DOHH2 (cell line): ENCODE results near the gene TAF4B.
"Not testable (repeated sequence)": the region's sequence is repeated elsewhere in the genome, so short reads cannot be mapped to it uniquely, and the experiment has no call there.

Source experiments
- H3F3A ChIP-seq: fragments of 200-600 bp; sonication (generic), shearing (Covaris generic); 2 replicates; pipeline ENCODE4 v1.6.0; 2016; ENCODE audit warnings: antibody characterized with exemption, mild to moderate bottlenecking; ENCODE audit not compliant: control insufficient read depth, insufficient read depth
- H3K27ac ChIP-seq: fragments of 200-600 bp; sonication (generic); 2 replicates; pipeline ENCODE4 v1.5.1; 2014; ENCODE audit warnings: low read depth, mild to moderate bottlenecking, low read length, moderate library complexity
- H3K27me3 ChIP-seq: fragments of 200-600 bp; sonication (generic); 2 replicates; pipeline ENCODE4 v1.6.1; 2014; ENCODE audit warnings: mild to moderate bottlenecking, low read length, mixed read lengths; ENCODE audit not compliant: control insufficient read depth
- H3K36me3 ChIP-seq: fragments of 200-600 bp; sonication (generic); 2 replicates; pipeline ENCODE4 v1.6.1; 2014; ENCODE audit warnings: mild to moderate bottlenecking, low read length, moderate library complexity, mixed read lengths; ENCODE audit not compliant: control insufficient read depth
- H3K4me1 ChIP-seq: fragments of 200-600 bp; sonication (generic); 2 replicates; pipeline ENCODE4 v1.6.1; 2014; ENCODE audit warnings: mild to moderate bottlenecking, low read length, mixed read lengths; ENCODE audit not compliant: control insufficient read depth
- H3K4me2 ChIP-seq: fragments of 200-600 bp; sonication (generic); 2 replicates; pipeline ENCODE4 v1.6.0; 2014; ENCODE audit warnings: mild to moderate bottlenecking, low read length, moderate library complexity
- H3K4me3 ChIP-seq: fragments of 200-600 bp; sonication (generic); 2 replicates; pipeline ENCODE4 v1.5.1; 2014; ENCODE audit warnings: mild to moderate bottlenecking, low read length, mixed read lengths
- H3K79me2 ChIP-seq: fragments of 200-600 bp; sonication (generic); 2 replicates; pipeline ENCODE4 v1.6.1; 2014; ENCODE audit warnings: mild to moderate bottlenecking, low read length, mixed read lengths; ENCODE audit not compliant: control insufficient read depth
- H3K9me2 ChIP-seq: fragments of 200-600 bp; sonication (generic); replicated peaks from 2 replicates; pipeline ENCODE4 v1.6.1; 2014; ENCODE audit warnings: mild to moderate bottlenecking, low read length, mixed read lengths; ENCODE audit not compliant: control insufficient read depth
- H3K9me3 ChIP-seq: fragments of 200-600 bp; sonication (generic); 2 replicates; pipeline ENCODE4 v1.6.1; 2014; ENCODE audit warnings: antibody characterized with exemption, low read length, mixed read lengths; ENCODE audit not compliant: control insufficient read depth, insufficient read depth
- H4K20me1 ChIP-seq: fragments of 200-600 bp; sonication (generic); 2 replicates; pipeline ENCODE4 v1.6.0; 2014; ENCODE audit warnings: low read depth, mild to moderate bottlenecking, antibody characterized with exemption, low read length, moderate library complexity; ENCODE audit not compliant: control insufficient read depth, insufficient read depth
- EZH2phosphoT487 ChIP-seq: fragments of 200-600 bp; sonication (generic); IDR thresholded peaks from 2 replicates; pipeline ENCODE4 v1.6.1; 2017; ENCODE audit warnings: borderline replicate concordance, mild to moderate bottlenecking, antibody characterized with exemption, low read length, moderate library complexity, mixed read lengths
- TF ChIP-seq, protein P1 (sequence below): fragments of 200-600 bp; sonication (generic); IDR thresholded peaks from one replicate; pipeline ENCODE4 v1.5.1; 2014; ENCODE audit warnings: antibody characterized with exemption, mild to moderate bottlenecking, low read depth, low read length; ENCODE audit not compliant: poor library complexity, severe bottlenecking

The TAF4B gene

DNA sequence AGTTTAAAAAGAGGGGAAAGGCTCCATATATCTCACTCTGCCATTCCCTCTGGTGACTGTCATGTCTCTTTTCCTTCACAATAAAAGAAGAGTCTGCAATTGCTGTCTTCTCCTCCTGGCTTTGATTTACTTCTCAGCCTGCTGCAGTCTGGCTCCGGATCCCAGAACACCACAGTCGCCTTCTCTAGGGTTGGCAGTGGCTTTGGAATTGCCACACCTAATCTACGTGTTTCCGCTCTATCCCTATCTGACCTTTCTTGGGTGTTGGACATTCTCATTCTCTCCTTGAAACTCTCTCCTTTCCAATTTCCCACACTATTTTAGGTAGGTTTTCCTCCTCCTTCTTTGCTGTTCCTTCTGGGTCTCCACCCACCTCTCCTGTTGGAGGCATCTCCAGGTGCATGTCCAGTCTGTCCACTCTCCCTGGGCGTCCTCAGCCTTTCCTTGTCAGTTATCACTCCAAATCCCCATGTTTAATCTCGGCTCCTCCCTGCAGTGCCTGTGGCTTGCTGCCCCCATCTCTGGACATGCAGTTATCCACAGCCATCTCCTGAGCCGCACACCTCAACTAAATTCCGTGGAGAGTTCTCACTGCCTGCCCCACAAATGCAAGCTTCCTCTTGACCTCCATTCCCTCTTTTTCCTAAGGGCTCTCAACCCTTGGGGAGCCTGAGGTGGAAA lies 209.3 kb downstream of the TAF4B start:
- no peak overlapping the region for H3K4me2 ChIP-seq
- H3K4me1 ChIP-seq: peaks cover 11% of the 10 kb centered on the region
- no peaks in the 10 kb centered on the region for H3K9me3 ChIP-seq
- H3F3A ChIP-seq: no peaks in the 10 kb centered on the region
- no peak overlapping the region for H3K27ac ChIP-seq
- no peaks in the 10 kb centered on the region for H3K9me2 ChIP-seq
- H4K20me1 ChIP-seq: no peaks in the 10 kb centered on the region
- H3K36me3 ChIP-seq: no peaks in the 10 kb centered on the region
- H3K4me3 ChIP-seq: no peak overlapping the region
- H3K27me3 ChIP-seq: no peaks in the 10 kb centered on the region
- H3K79me2 ChIP-seq: no peaks in the 10 kb centered on the region
- no peak for TF ChIP-seq EZH2phosphoT487
- TF ChIP-seq, protein P1, sequence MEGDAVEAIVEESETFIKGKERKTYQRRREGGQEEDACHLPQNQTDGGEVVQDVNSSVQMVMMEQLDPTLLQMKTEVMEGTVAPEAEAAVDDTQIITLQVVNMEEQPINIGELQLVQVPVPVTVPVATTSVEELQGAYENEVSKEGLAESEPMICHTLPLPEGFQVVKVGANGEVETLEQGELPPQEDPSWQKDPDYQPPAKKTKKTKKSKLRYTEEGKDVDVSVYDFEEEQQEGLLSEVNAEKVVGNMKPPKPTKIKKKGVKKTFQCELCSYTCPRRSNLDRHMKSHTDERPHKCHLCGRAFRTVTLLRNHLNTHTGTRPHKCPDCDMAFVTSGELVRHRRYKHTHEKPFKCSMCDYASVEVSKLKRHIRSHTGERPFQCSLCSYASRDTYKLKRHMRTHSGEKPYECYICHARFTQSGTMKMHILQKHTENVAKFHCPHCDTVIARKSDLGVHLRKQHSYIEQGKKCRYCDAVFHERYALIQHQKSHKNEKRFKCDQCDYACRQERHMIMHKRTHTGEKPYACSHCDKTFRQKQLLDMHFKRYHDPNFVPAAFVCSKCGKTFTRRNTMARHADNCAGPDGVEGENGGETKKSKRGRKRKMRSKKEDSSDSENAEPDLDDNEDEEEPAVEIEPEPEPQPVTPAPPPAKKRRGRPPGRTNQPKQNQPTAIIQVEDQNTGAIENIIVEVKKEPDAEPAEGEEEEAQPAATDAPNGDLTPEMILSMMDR: no peak

DNA sequence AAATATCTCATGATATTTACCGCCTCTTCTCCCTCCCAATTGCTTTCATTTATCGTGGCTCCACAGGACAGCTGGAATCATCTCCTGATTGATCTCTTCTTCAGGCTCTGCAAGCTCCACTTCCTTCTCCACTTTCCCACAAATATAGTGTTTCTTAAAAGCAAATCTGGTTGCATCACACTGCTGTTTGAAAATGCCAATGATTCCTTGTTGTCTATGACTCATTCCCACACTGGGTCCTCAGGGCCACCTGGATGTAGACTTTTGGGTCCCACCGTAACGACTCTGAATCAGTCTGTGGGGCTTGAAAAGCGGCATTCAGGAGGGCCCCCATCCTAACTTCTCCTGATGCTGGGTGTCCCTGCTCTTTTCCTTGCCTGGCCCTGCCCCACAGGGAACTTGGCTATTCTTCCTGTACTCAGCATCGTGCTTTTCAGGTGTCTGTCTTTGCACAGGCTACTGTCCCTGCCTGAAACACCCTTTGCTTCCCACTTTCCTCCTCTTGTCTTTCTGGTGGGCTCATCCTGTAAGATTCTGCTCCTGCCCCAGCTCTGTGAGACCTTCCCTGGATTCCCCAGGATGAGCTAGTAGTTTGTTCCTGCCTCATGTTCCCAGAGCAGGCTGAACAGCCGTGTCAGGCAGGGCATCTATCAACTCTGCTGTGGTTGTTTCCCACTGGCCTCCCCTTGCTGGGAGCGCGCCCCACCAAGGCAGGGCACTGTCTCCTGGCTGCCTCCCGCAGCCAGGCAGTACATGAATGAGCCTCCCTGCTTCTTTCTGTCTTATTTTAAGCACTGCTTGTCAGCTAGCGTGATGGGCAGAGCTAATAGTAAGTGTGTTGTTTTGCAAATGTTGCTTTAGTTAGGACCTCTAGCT lies 210.2 kb downstream of the TAF4B start:
- Histone ChIP-seq H3F3A (no peaks in the 10 kb centered on the region), H4K20me1 (no peaks in the 10 kb centered on the region), H3K79me2 (no peaks in the 10 kb centered on the region), H3K4me3 (no peak overlapping the region), H3K9me2 (no peaks in the 10 kb centered on the region), H3K27ac (no peak overlapping the region), H3K27me3 (no peaks in the 10 kb centered on the region), H3K4me2 (no peak overlapping the region), H3K4me1 (peaks cover 11% of the 10 kb centered on the region), H3K9me3 (no peaks in the 10 kb centered on the region), H3K36me3 (no peaks in the 10 kb centered on the region)
- TF ChIP-seq, protein P1: no peak
- TF ChIP-seq EZH2phosphoT487: no peak

DNA sequence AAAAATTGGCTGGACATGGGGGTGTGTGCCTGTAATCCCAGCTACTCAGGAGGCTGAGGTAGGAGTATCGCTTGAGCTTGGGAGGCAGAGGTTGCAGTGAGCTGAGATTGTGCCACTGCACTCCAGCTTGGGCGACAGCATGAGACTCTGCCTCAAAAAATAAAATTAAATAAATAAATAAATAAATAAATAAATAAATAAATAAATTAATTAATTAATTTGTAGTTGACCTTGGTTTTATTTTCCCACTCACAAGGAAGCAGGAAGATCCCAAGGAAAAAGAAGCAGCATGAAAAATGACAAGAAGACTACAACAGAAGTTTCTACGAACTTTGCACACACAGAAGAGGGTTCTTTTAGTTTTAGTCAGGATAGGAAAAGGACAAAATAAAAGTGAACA lies 211.4 kb downstream of the TAF4B start:
- H3K27me3 ChIP-seq, H3F3A ChIP-seq, H4K20me1 ChIP-seq, H3K27ac ChIP-seq, H3K4me3 ChIP-seq, H3K9me3 ChIP-seq, H3K79me2 ChIP-seq, H3K36me3 ChIP-seq, H3K9me2 ChIP-seq, H3K4me2 ChIP-seq: not testable (repeated sequence)
- peaks cover 11% of the 10 kb centered on the region for H3K4me1 ChIP-seq

DNA sequence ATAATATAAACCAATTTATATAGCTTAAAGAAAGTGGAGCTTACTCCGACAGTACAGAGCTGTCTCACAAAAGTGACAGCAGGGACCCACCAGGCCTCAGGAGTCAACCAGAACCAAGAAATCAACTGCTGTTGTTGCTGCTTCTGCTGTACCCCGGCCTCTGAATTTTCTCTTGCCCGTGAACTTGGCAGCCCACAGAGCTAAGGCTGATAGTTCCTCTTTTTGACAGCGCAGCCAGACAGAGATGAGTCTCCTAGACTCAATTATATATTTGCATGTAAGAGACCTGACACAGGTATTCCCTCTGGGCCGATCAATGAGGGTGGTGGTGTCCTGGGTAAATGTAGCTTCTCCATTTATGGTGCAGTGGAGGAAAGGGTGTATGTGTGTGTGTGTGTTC lies 212.7 kb downstream of the TAF4B start:
- no peaks in the 10 kb centered on the region for H3K9me2 ChIP-seq
- TF ChIP-seq, protein P1: no peak
- no peak for TF ChIP-seq EZH2phosphoT487
- no peak overlapping the region for H3K27ac ChIP-seq

More for the DNA sequence above, 212.7 kb downstream of the TAF4B start:
- no peak overlapping the region for H3K4me3 ChIP-seq
- no peaks in the 10 kb centered on the region for H3K36me3 ChIP-seq
- no peaks in the 10 kb centered on the region for H4K20me1 ChIP-seq
- H3K4me2 ChIP-seq: peak overlapping the region; percentile 8
- H3K79me2 ChIP-seq: no peaks in the 10 kb centered on the region
- no peaks in the 10 kb centered on the region for H3K9me3 ChIP-seq
- H3K4me1 ChIP-seq: peaks cover 11% of the 10 kb centered on the region
- no peaks in the 10 kb centered on the region for H3K27me3 ChIP-seq
- no peaks in the 10 kb centered on the region for H3F3A ChIP-seq
